Tibial artery (tissue), 4 donors: ENCODE measurements around the gene PRRC1.
A peak's percentile ranks its signal among the peaks of the same experiment; 100 is the strongest.

ENCODE experiments used
- DNase-seq, 2 donors: peaks; one replicate each; pipeline ENCODE4 v3.0.0-alpha.2; 2019
- H3K27ac ChIP-seq, 2 donors: fragments of 200-600 bp; sonication (generic) in 1 of 2; 1 replicate in 1 of 2; 2 replicates in 1 of 2; pipeline ENCODE4 v1.5.1; 2018 to 2019; ENCODE audit warnings: mild to moderate bottlenecking in 1 of 2
- H3K27me3 ChIP-seq, 2 donors: fragments of 200-600 bp; sonication (generic) in 1 of 2; one replicate each; pipeline versions ENCODE4 v1.5.1 to v1.6.0; 2016 to 2019
- H3K36me3 ChIP-seq, 3 donors: fragments of 200-600 bp; sonication (generic) in 2 of 3; one replicate each; pipeline ENCODE4 v1.5.1; 2016 to 2019; ENCODE audit warnings: mild to moderate bottlenecking in 2 of 3
- H3K4me1 ChIP-seq, 4 donors: fragments of 200-600 bp; sonication (generic) in 2 of 4; 1 replicate in 3 of 4; 2 replicates in 1 of 4; pipeline ENCODE4 v1.5.1; 2016 to 2019
- H3K4me3 ChIP-seq, 2 donors: fragments of 200-600 bp; sonication (generic) in 1 of 2; 1 replicate in 1 of 2; 2 replicates in 1 of 2; pipeline ENCODE4 v1.5.1; 2018 to 2019; ENCODE audit warnings: mild to moderate bottlenecking in 2 of 2
- H3K9me3 ChIP-seq, 3 donors: fragments of 200-600 bp; sonication (generic) in 1 of 3; one replicate each; pipeline ENCODE4 v1.5.1; 2016 to 2019
- CTCF ChIP-seq, 2 experiments: fragments of 200-600 bp in 1 of 2; fragments of 450-650 bp in 1 of 2; IDR thresholded peaks; one replicate each; pipeline ENCODE4 v1.5.1; 2017 to 2019; ENCODE audit warnings: antibody characterized with exemption in 2 of 2, mild to moderate bottlenecking in 1 of 2, moderate library complexity in 1 of 2
- intact Hi-C: fragments of 100-400 bp; cut with DNase I; formaldehyde crosslinking; loops from one replicate; pipeline ENCODE4 v1.15.0; 2023; ENCODE audit warnings: low total_unique reads

PRRC1 gene

GRCh38 chr5:127517480-127518318, at the start of gene PRRC1:
Gene PRRC1, plus strand, starts transcription at chr5:127517640. Its CDS starts 5,840 bp downstream, at chr5:127523480.
- Histone ChIP-seq H3K36me3 (peaks cover under 1 to 10% (median 3%) of the 10 kb centered on the region in 3 donors), H3K9me3 (peaks cover 0 to 3% (median 0%) of the 10 kb centered on the region in 3 donors), H3K4me1 (peaks cover 0 to 31% (median 10%) of the 10 kb centered on the region in 4 donors), H3K4me3 (peak within 1 kb of the TSS; percentile 93 to 95), H3K27me3 (no peaks in the 10 kb centered on the region), H3K27ac (peak within 1 kb of the TSS; percentile 84 to 85)
- peak; percentile 66 to 86 for DNase-seq
- intact Hi-C loops = no loop called here
- no peak for TF ChIP-seq CTCF (IDR thresholded peaks at IDR 0.05)

GRCh38 chr5:127471211-127471610, 46.2 kb upstream of the PRRC1 start:
- H3K36me3 ChIP-seq = no peaks in the 10 kb centered on the region
- no peaks in the 10 kb centered on the region for H3K9me3 ChIP-seq
- H3K4me1 ChIP-seq = no peaks in the 10 kb centered on the region
- no peak overlapping the region for H3K27ac ChIP-seq
- TF ChIP-seq CTCF (IDR thresholded peaks at IDR 0.05) = no peak
- DNase-seq = no peak
- no peak overlapping the region for H3K4me3 ChIP-seq
- no peaks in the 10 kb centered on the region for H3K27me3 ChIP-seq
- intact Hi-C loops = no loop called here

GRCh38 chr5:127472700-127473099, 44.7 kb upstream of the PRRC1 start:
- Histone ChIP-seq H3K27me3 (no peaks in the 10 kb centered on the region), H3K4me3 (no peak overlapping the region), H3K36me3 (no peaks in the 10 kb centered on the region), H3K4me1 (no peaks in the 10 kb centered on the region), H3K9me3 (no peaks in the 10 kb centered on the region), H3K27ac (no peak overlapping the region)
- no peak for DNase-seq
- intact Hi-C loops = no loop called here
- no peak for TF ChIP-seq CTCF (IDR thresholded peaks at IDR 0.05)

GRCh38 chr5:127486471-127486870, 31.0 kb upstream of the PRRC1 start:
- no peaks in the 10 kb centered on the region for H3K36me3 ChIP-seq
- peaks cover 0 to under 1% of the 10 kb centered on the region in 2 donors for H3K27me3 ChIP-seq
- no peak overlapping the region for H3K27ac ChIP-seq
- H3K4me1 ChIP-seq = no peaks in the 10 kb centered on the region
- DNase-seq = no peak
- no peak overlapping the region for H3K4me3 ChIP-seq
- TF ChIP-seq CTCF (IDR thresholded peaks at IDR 0.05) = no peak
- no peaks in the 10 kb centered on the region for H3K9me3 ChIP-seq
- intact Hi-C loops = no loop called here

- Histone ChIP-seq H3K4me3 (no peak overlapping the region), H3K4me1 (no peaks in the 10 kb centered on the region), H3K27ac (no peak overlapping the region), H3K36me3 (no peaks in the 10 kb centered on the region), H3K27me3 (peaks cover 0 to 4% of the 10 kb centered on the region in 2 donors), H3K9me3 (no peaks in the 10 kb centered on the region)
- intact Hi-C loops = no loop called here
- no peak for DNase-seq
- TF ChIP-seq CTCF (IDR thresholded peaks at IDR 0.05) = peak in 1 of 2 experiments; percentile 67
Observed at GRCh38 chr5:127492854-127493738, 24.3 kb upstream of the PRRC1 start.
